Measurements from ENCODE around the gene STARD3. TPM values are rescaled to one million over a fixed set of nuclear protein-coding genes. Genes with fewer than 3 reads are reported as not detected.

The STARD3 gene
- total RNA-seq, 2 donors from 2014 or later = 60.3 to 60.5 TPM

GRCh38 chr17:39678340-39679116, 41.6 kb downstream of the STARD3 start:
- peak overlapping the region; percentile 44 for H3K27ac Mint-ChIP-seq

GRCh38 chr17:39679521-39680192, 42.7 kb downstream of the STARD3 start:
- no peak for TF ChIP-seq CTCF (conservative IDR thresholded peaks at IDR 0.05)
- H3K27me3 ChIP-seq (ENCODE audit: control insufficient read depth, insufficient read depth, low read length, poor library complexity, severe bottlenecking) = no peaks in the 10 kb centered on the region
- Mint-ChIP-seq H3K4me3 (no peak overlapping the region), H3K4me1 (peaks cover 21% of the 10 kb centered on the region), H3K9me3 (peaks cover 2% of the 10 kb centered on the region), H3K27me3 (ENCODE audit: insufficient read depth) (no peaks in the 10 kb centered on the region), H3K36me3 (ENCODE audit: low read depth) (peaks cover 48% of the 10 kb centered on the region), H3K27ac (peak overlapping the region; percentile 35)
- H3K4me1 ChIP-seq (ENCODE audit: control insufficient read depth, insufficient read depth, low read length) = no peaks in the 10 kb centered on the region
- H3K36me3 ChIP-seq (ENCODE audit: control insufficient read depth, insufficient read depth, low read length) = peaks cover 5% of the 10 kb centered on the region
- no peaks in the 10 kb centered on the region for H3K9me3 ChIP-seq (ENCODE audit: control insufficient read depth, low read length)
- H3K4me3 ChIP-seq (ENCODE audit: low read length) = no peak overlapping the region
- no peak overlapping the region for H3K27ac ChIP-seq (ENCODE audit: low read depth, low read length)
- 85 to 100% methylated on average over 4 to 12 of the region's 12 CpGs for WGBS, 2 experiments (ENCODE audit: insufficient coverage in 1 of 2, insufficient read length in 1 of 2)
- no peak overlapping the region for H3K9ac ChIP-seq (ENCODE audit: extremely low read depth, low read length, poor library complexity, severe bottlenecking)
- DNase-seq = no peak

More at GRCh38 chr17:39678340-39679116, 41.6 kb downstream of the STARD3 start:
- TF ChIP-seq CTCF (conservative IDR thresholded peaks at IDR 0.05) = peak; percentile 55
- no peak overlapping the region for H3K9ac ChIP-seq (ENCODE audit: extremely low read depth, low read length, poor library complexity, severe bottlenecking)
- H3K27me3 Mint-ChIP-seq (ENCODE audit: insufficient read depth) = no peaks in the 10 kb centered on the region
- WGBS, 2 experiments (ENCODE audit: insufficient coverage in 1 of 2, insufficient read length in 1 of 2) = 88 to 89% methylated on average over 10 to 13 of the region's 13 CpGs
- H3K27ac ChIP-seq (ENCODE audit: low read depth, low read length) = no peak overlapping the region
- no peak overlapping the region for H3K4me3 Mint-ChIP-seq
- peaks cover 5% of the 10 kb centered on the region for H3K36me3 ChIP-seq (ENCODE audit: control insufficient read depth, insufficient read depth, low read length)
- no peaks in the 10 kb centered on the region for H3K4me1 ChIP-seq (ENCODE audit: control insufficient read depth, insufficient read depth, low read length)
- H3K4me1 Mint-ChIP-seq = peaks cover 15% of the 10 kb centered on the region
- no peaks in the 10 kb centered on the region for H3K9me3 Mint-ChIP-seq
- H3K36me3 Mint-ChIP-seq (ENCODE audit: low read depth) = peaks cover 42% of the 10 kb centered on the region
- no peaks in the 10 kb centered on the region for H3K27me3 ChIP-seq (ENCODE audit: control insufficient read depth, insufficient read depth, low read length, poor library complexity, severe bottlenecking)
- no peak for DNase-seq
- no peak overlapping the region for H3K4me3 ChIP-seq (ENCODE audit: low read length)
- H3K9me3 ChIP-seq (ENCODE audit: control insufficient read depth, low read length) = no peaks in the 10 kb centered on the region

- no peak for TF ChIP-seq CTCF (conservative IDR thresholded peaks at IDR 0.05)
- H3K4me3 Mint-ChIP-seq = no peak overlapping the region
- no peak overlapping the region for H3K4me3 ChIP-seq (ENCODE audit: low read length)
- no peaks in the 10 kb centered on the region for H3K27me3 ChIP-seq (ENCODE audit: control insufficient read depth, insufficient read depth, low read length, poor library complexity, severe bottlenecking)
- peaks cover 45% of the 10 kb centered on the region for H3K36me3 Mint-ChIP-seq (ENCODE audit: low read depth)
- no peak overlapping the region for H3K9ac ChIP-seq (ENCODE audit: extremely low read depth, low read length, poor library complexity, severe bottlenecking)
- no peak for DNase-seq
- H3K27ac Mint-ChIP-seq = no peak overlapping the region
- no peaks in the 10 kb centered on the region for H3K9me3 ChIP-seq (ENCODE audit: control insufficient read depth, low read length)
- H3K4me1 Mint-ChIP-seq = peaks cover 20% of the 10 kb centered on the region
- no peaks in the 10 kb centered on the region for H3K36me3 ChIP-seq (ENCODE audit: control insufficient read depth, insufficient read depth, low read length)
- H3K27me3 Mint-ChIP-seq (ENCODE audit: insufficient read depth) = peaks cover 1% of the 10 kb centered on the region
- H3K9me3 Mint-ChIP-seq = peaks cover 2% of the 10 kb centered on the region
- 90 to 92% methylated on average over 4 to 9 of the region's 9 CpGs for WGBS, 2 experiments (ENCODE audit: insufficient coverage in 1 of 2, insufficient read length in 1 of 2)
- peaks cover 3% of the 10 kb centered on the region for H3K4me1 ChIP-seq (ENCODE audit: control insufficient read depth, insufficient read depth, low read length)
- no peak overlapping the region for H3K27ac ChIP-seq (ENCODE audit: low read depth, low read length)
These were observed 46.5 kb downstream of the STARD3 start for GRCh38 chr17:39683295-39683939.
